ENCODE data around the gene POLR2A. TPM values are rescaled to one million over a fixed set of nuclear protein-coding genes. Genes with fewer than 3 reads are reported as not detected.

POLR2A gene
- total RNA-seq, 2 donors from 2014 or later = 79.7 to 217 TPM

GRCh38 chr17:7512105-7512504 is 27.9 kb downstream of the POLR2A start:
- DNase-seq (ENCODE audit: low spot score) = no peak
- peaks cover 24 to 30% of the 10 kb centered on the region in 2 donors for H3K36me3 ChIP-seq
- no peaks in the 10 kb centered on the region for H3K4me1 ChIP-seq (replicated peaks)
- H3K9me3 ChIP-seq = no peaks in the 10 kb centered on the region
- TF ChIP-seq POLR2AphosphoS5 (IDR thresholded peaks at IDR 0.05) (no peak), CTCF (IDR thresholded peaks at IDR 0.05) (no peak), POLR2A (IDR thresholded peaks at IDR 0.05) (no peak)
- no peak overlapping the region for H3K4me3 ChIP-seq
- WGBS = 90% methylated on average over 15 of the region's 15 CpGs
- intact Hi-C loops (cut with DNase I) = no loop called here
- H3K27ac ChIP-seq = no peak overlapping the region
- no peaks in the 10 kb centered on the region for H3K27me3 ChIP-seq (replicated peaks; ENCODE audit: insufficient read depth)

- no peaks in the 10 kb centered on the region for H3K9me3 ChIP-seq
- no peak overlapping the region for H3K4me3 ChIP-seq
- TF ChIP-seq POLR2A (IDR thresholded peaks at IDR 0.05) (no peak), POLR2AphosphoS5 (IDR thresholded peaks at IDR 0.05) (no peak), CTCF (IDR thresholded peaks at IDR 0.05) (no peak)
- peaks cover 23 to 30% of the 10 kb centered on the region in 2 donors for H3K36me3 ChIP-seq
- no peak for DNase-seq (ENCODE audit: low spot score)
- WGBS = 87% methylated on average over 20 of the region's 20 CpGs
- no peaks in the 10 kb centered on the region for H3K27me3 ChIP-seq (replicated peaks; ENCODE audit: insufficient read depth)
- intact Hi-C loops (cut with DNase I) = no loop called here
- H3K27ac ChIP-seq = no peak overlapping the region
- no peaks in the 10 kb centered on the region for H3K4me1 ChIP-seq (replicated peaks)
Measured at GRCh38 chr17:7512824-7513540, 28.8 kb downstream of the POLR2A start.

- WGBS = 67% methylated on average over 17 of the region's 17 CpGs
- Histone ChIP-seq H3K27me3 (replicated peaks; ENCODE audit: insufficient read depth) (no peaks in the 10 kb centered on the region), H3K4me1 (replicated peaks) (no peaks in the 10 kb centered on the region), H3K4me3 (no peak overlapping the region), H3K27ac (no peak overlapping the region), H3K36me3 (peaks cover 19 to 21% of the 10 kb centered on the region in 2 donors), H3K9me3 (no peaks in the 10 kb centered on the region)
- intact Hi-C loops (cut with DNase I) = loop anchor here (1.0 kb wide), 1 partner anchor 47 kb away; the partner anchor contains the start of gene SENP3
- no peak for DNase-seq (ENCODE audit: low spot score)
- TF ChIP-seq POLR2A (IDR thresholded peaks at IDR 0.05) = no peak
- TF ChIP-seq POLR2AphosphoS5 (IDR thresholded peaks at IDR 0.05) = no peak
- TF ChIP-seq CTCF (IDR thresholded peaks at IDR 0.05) = no peak
Measured at GRCh38 chr17:7513850-7514419, 29.8 kb downstream of the POLR2A start.

- TF ChIP-seq POLR2AphosphoS5 (IDR thresholded peaks at IDR 0.05) (no peak), POLR2A (IDR thresholded peaks at IDR 0.05) (no peak), CTCF (IDR thresholded peaks at IDR 0.05) (no peak)
- intact Hi-C loops (cut with DNase I) = no loop called here
- H3K9me3 ChIP-seq = no peaks in the 10 kb centered on the region
- H3K27ac ChIP-seq = no peak overlapping the region
- H3K4me3 ChIP-seq = no peak overlapping the region
- H3K27me3 ChIP-seq (replicated peaks; ENCODE audit: insufficient read depth) = no peaks in the 10 kb centered on the region
- no peaks in the 10 kb centered on the region for H3K4me1 ChIP-seq (replicated peaks)
- no peak for DNase-seq (ENCODE audit: low spot score)
- H3K36me3 ChIP-seq = peaks cover 15 to 16% of the 10 kb centered on the region in 2 donors
- WGBS = 92% methylated on average over 13 of the region's 13 CpGs
Measured at GRCh38 chr17:7515911-7516610, 31.9 kb downstream of the POLR2A start.
